Measurements from ENCODE around the gene FBN2. TPM values are rescaled to one million over a fixed set of nuclear protein-coding genes. Genes with fewer than 3 reads are reported as not detected.

Gene FBN2
- total and polyA plus RNA-seq, 7 donors = under 0.01 to 0.46 (median 0.04) TPM; not detected in 1

GRCh38 chr5:128395073-128395472 is 143.0 kb downstream of the FBN2 start:
- Histone ChIP-seq H3K27me3 (ENCODE audit: insufficient read depth in 3 of 3, low read length in 2 of 3) (no peaks in the 10 kb centered on the region), H3K9me3 (no peaks in the 10 kb centered on the region), H3K27ac (no peak overlapping the region), H3K4me1 (no peaks in the 10 kb centered on the region), H3K36me3 (ENCODE audit: insufficient read depth in 1 of 2, low read depth in 1 of 2) (no peaks in the 10 kb centered on the region), H3K4me3 (no peak overlapping the region)
- no peak for ATAC-seq
- intact Hi-C loops (cut with DNase I) = no loop called here
- no peak for DNase-seq
- 89 to 94% (median 92%) methylated on average over 8 of the region's 8 CpGs for WGBS, 3 donors
- TF ChIP-seq CTCF (IDR thresholded peaks at IDR 0.05) = no peak

- Histone ChIP-seq H3K4me1 (no peaks in the 10 kb centered on the region), H3K27ac (no peak overlapping the region), H3K4me3 (no peak overlapping the region), H3K36me3 (ENCODE audit: insufficient read depth in 1 of 2, low read depth in 1 of 2) (no peaks in the 10 kb centered on the region), H3K27me3 (ENCODE audit: insufficient read depth in 3 of 3, low read length in 2 of 3) (no peaks in the 10 kb centered on the region), H3K9me3 (no peaks in the 10 kb centered on the region)
- no peak for TF ChIP-seq CTCF (IDR thresholded peaks at IDR 0.05)
- no peak for ATAC-seq
- no peak for DNase-seq
- intact Hi-C loops (cut with DNase I) = no loop called here
- 77 to 80% (median 80%) methylated on average over 2 of the region's 2 CpGs for WGBS, 3 donors
These were observed 154.0 kb downstream of the FBN2 start for GRCh38 chr5:128384068-128384467.

GRCh38 chr5:128380337-128380736 is 157.7 kb downstream of the FBN2 start:
- no peak for ATAC-seq
- no peak for TF ChIP-seq CTCF (IDR thresholded peaks at IDR 0.05)
- 68 to 70% (median 69%) methylated on average over 3 of the region's 3 CpGs for WGBS, 3 donors

GRCh38 chr5:128378632-128379031 is 159.4 kb downstream of the FBN2 start:
- 85 to 90% (median 89%) methylated on average over 1 of the region's 1 CpG for WGBS, 3 donors
- Histone ChIP-seq H3K36me3 (ENCODE audit: insufficient read depth in 1 of 2, low read depth in 1 of 2) (no peaks in the 10 kb centered on the region), H3K4me3 (no peak overlapping the region), H3K27ac (no peak overlapping the region), H3K4me1 (no peaks in the 10 kb centered on the region), H3K9me3 (no peaks in the 10 kb centered on the region), H3K27me3 (ENCODE audit: insufficient read depth in 3 of 3, low read length in 2 of 3) (no peaks in the 10 kb centered on the region)
- DNase-seq (no peak), ATAC-seq (no peak)
- intact Hi-C loops (cut with DNase I) = no loop called here
- no peak for TF ChIP-seq CTCF (IDR thresholded peaks at IDR 0.05)

More at GRCh38 chr5:128380337-128380736, 157.7 kb downstream of the FBN2 start:
- intact Hi-C loops (cut with DNase I) = no loop called here
- no peaks in the 10 kb centered on the region for H3K9me3 ChIP-seq
- no peaks in the 10 kb centered on the region for H3K27me3 ChIP-seq (ENCODE audit: insufficient read depth in 3 of 3, low read length in 2 of 3)
- no peak overlapping the region for H3K27ac ChIP-seq
- no peaks in the 10 kb centered on the region for H3K4me1 ChIP-seq
- DNase-seq = no peak
- no peaks in the 10 kb centered on the region for H3K36me3 ChIP-seq (ENCODE audit: insufficient read depth in 1 of 2, low read depth in 1 of 2)
- no peak overlapping the region for H3K4me3 ChIP-seq

- Histone ChIP-seq H3K9me3 (no peaks in the 10 kb centered on the region), H3K36me3 (ENCODE audit: insufficient read depth in 1 of 2, low read depth in 1 of 2) (no peaks in the 10 kb centered on the region), H3K4me1 (no peaks in the 10 kb centered on the region), H3K27me3 (ENCODE audit: insufficient read depth in 3 of 3, low read length in 2 of 3) (no peaks in the 10 kb centered on the region), H3K4me3 (no peak overlapping the region), H3K27ac (no peak overlapping the region)
- DNase-seq (no peak), ATAC-seq (no peak)
- intact Hi-C loops (cut with DNase I) = no loop called here
- WGBS, 3 donors = 81 to 86% (median 82%) methylated on average over 2 of the region's 2 CpGs
- TF ChIP-seq CTCF (IDR thresholded peaks at IDR 0.05) = no peak
These were observed 159.8 kb downstream of the FBN2 start for GRCh38 chr5:128378196-128378595.

Measured in psoas muscle (tissue), 8 donors.